Measurements from ENCODE around the gene TMA7.

The TMA7 gene

GRCh38 chr3:48423883-48424695 is 16.0 kb upstream of the TMA7 start:
- DNase-seq: no peak

GRCh38 chr3:48425281-48425812 is 14.7 kb upstream of the TMA7 start:
- DNase-seq: peak; percentile 62

DNA sequence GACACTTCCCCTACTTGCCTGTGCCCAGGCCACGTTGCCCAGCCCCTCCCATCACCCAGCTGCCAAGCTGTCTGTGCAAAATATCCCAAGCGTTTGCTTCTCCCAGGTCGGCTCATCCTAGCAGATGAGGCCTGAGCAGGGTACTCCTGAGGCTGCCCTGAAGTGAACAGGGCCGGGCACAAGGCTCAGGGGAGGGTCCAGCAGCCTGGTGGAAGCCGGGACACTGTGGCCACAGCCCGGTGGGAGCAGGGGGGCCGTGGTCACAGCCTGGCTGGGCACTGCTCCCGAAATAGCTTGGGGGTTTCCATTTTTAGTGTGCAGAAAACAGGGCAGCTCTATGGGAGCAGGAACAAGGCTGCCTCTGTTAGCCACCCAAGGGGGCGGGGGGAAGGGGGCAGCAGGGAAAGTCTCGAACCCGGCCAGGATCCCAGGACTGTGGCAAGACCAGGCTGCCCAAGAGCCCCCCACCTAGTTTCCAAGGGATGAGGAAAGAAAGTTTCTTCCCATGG is 13.6 kb upstream of the TMA7 start:
- no peak for DNase-seq

DNA sequence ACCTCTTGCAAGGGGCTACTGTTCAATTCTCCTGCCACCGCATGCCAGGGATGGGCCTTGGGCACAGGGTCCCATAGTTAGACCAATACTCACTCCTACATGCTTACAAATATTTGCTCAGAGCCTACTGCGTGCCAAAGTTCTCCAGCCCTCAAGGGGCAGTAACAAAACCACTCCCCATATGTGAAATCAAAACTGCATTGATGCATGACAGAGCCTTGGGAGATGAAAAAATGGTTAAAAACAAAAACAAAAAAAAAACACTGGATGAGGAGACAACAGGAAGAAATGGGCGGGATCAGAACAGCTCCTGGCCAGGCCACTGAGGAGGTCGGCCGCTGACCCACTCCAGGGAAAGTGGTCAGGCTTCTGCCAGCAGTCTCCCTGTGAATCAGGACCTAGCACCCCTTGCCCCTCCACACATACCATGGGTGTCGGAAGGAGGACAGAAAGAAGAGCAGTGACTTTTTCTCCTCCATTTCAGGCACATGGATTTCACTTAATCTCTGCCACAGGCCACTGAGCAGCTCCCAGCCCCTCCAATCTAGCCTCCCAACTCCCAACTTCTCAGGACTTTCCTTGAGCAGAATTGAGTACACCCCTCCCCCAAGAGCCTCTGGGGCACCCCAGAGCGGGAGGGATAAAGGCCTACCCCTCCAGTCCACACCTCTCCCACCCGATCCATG is 13.0 kb upstream of the TMA7 start:
- DNase-seq: peak; percentile 24

DNA sequence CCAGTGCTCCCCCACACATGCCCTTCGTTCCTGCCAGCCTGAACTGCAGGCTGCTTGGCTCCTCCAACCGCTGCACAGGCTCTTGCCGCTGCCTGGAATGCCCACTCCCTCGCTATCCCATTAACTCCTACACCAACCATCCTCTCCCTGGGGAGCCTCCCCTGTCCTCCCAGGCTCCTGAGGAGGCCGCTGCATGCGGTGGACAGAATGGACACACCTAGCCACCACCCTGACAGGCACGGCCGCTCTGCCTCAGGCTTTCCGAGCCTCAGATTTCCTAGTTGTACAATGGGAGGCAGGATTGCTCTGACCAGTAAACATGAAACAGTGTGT is 12.5 kb upstream of the TMA7 start:
- peak; percentile 36 for DNase-seq

DNA sequence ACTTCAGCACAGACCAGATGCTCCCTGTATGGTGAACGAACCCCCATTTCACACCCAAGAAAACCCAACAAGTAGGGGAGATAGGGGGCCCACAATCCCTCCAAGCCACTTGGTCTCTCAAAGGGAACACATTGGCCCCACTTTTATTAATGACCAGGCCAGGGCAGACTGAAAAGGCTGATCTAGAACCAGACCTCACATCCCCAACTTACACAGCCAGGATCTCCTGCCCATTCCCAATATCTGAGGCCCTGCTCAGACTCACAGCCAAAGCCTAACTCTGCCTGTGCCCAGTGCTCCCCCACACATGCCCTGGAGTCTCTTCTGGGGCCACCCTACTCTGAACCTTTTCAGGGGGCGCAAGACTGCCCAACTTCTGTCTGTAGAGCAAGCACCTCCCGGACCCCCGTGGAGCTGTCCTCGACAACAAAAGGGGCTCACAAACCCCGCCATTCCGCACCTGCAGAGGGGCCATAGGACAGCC is 11.9 kb upstream of the TMA7 start:
- DNase-seq: peak; percentile 17

DNA sequence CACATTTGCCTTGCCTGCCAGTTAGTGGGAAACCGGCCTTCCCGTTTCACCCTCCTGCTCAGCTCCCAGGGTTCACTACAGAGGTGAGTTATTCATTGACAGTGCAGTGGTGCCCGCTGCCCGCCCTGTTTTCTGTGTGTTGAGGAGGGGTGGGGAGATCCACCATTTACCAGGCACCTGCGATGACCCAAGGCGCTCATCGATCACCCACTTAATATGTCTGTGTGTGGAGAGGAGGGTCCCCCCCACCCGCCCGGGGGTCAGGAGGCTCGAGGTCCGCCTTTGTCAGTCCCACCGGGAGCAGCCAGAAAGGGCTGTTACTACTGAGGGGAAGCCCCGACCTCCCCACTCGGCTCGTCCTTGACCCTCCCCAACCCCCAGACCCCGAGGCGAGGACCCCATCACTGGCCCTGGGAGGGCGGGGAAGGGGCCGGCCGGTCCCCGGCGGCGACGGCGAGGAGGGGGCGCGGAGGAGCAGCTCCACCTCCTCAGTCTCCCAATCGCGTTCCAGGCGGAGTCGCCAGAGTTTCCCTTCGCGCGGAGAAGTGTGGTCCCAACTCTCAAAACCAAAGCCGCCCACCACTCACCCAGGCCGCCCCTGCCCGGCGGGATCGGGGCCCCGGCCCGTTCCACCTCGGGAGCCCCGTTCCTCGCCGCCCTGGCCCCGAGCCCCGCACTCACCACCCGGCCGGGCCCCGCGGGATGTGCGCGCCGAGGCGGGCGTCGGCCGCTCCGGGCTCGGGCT is 11.3 kb upstream of the TMA7 start:
- DNase-seq: peak; percentile 63

- peak; percentile 73 for DNase-seq
Measured at GRCh38 chr3:48429317-48429959, 10.6 kb upstream of the TMA7 start.

GRCh38 chr3:48429960-48430707 is 9.9 kb upstream of the TMA7 start, which contains the start of gene PLXNB1:
Gene PLXNB1 (minus strand): TSS chr3:48430086. CDS start chr3:48424611, 5,475 bp downstream.
- DNase-seq: no peak

- no peak for DNase-seq
Measured at GRCh38 chr3:48430708-48431101, 9.4 kb upstream of the TMA7 start.

DNA sequence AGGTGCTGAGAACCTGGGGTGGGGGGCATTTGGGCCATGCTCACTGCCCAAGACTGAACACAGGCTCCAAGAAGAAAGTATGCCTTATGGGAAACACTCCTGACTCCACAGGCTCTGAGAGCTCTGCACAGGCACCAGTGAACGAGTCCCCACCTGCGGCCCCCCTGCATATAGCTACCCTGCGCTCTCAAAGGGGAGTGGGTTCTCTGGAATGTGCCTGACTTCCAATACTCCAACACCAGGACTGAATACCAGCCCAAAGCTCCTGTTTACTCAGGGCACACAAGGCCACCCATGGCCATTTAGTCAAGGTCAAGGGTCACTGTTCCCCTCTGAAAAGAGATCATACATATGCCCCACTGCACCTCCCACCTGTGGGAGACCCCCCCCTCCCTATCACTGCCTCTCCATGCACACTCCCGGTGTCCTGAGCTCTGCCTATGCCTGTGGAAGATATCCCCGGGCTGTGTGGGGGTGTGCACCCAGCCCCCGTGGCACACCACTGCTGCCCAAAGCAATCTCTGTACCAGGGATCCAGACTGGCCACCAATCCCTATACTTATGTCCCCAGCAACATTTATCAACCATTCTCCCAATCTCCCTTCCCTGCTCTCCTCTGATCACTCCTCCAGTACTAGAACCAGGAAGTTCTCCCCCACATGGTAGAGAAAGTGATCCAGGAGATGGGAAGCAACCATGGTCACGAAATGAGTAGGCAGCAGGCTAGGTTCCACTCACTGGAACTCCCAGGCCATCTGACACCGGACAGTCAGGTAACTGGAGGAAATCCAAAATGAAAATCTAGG is 8.6 kb upstream of the TMA7 start:
- no peak for DNase-seq

DNA sequence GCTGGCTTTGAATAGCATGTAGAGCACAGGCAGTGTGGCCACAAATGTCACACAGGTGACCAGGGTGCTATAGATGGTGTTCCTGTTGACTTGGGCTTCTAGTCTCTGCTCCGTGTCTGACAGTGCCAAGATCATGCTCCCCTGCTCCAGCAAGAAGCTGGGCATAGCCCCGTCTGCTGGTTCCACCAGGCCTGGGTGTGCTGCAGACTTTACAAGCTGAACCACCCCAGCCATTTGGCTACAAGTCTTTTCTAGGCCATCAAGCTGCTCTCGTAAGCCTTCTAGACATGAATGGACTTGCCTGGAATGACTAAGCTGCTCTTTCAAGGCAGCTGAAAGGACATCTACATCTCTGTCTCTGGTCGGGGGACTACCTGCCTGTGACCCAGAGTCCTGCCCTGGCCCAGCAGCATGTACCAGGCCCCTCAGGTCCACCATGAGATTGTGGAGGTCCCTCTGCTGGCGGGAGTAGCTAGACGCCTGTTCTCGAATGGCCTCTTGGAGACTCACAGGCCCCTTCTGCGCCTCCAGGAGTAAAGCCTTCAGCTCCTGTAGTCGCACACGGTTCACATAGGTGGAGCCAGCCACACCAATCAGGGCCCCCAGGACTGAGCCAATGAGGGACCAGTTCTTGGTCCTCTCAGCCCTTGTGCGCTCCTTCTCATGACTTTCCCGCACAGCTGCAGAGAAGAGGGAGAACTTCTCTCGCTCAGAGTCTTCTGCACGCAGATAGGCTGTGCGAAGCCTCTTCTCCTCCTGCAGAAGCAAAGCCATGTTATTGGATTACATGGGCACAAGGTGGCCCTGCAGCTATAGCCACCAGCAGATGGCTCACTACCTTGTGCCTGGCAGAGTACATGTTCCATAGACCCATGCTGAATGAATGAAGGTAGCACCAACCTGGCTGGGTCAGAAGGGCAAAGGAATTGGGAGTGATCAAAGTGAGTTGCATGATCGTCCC is 7.4 kb upstream of the TMA7 start:
- no peak for DNase-seq

- DNase-seq: no peak
Measured at GRCh38 chr3:48433472-48434118, 6.5 kb upstream of the TMA7 start.

GRCh38 chr3:48434591-48435222 is 5.3 kb upstream of the TMA7 start:
- no peak for DNase-seq

- no peak for DNase-seq
Measured at GRCh38 chr3:48435223-48435595, 4.8 kb upstream of the TMA7 start.

DNA sequence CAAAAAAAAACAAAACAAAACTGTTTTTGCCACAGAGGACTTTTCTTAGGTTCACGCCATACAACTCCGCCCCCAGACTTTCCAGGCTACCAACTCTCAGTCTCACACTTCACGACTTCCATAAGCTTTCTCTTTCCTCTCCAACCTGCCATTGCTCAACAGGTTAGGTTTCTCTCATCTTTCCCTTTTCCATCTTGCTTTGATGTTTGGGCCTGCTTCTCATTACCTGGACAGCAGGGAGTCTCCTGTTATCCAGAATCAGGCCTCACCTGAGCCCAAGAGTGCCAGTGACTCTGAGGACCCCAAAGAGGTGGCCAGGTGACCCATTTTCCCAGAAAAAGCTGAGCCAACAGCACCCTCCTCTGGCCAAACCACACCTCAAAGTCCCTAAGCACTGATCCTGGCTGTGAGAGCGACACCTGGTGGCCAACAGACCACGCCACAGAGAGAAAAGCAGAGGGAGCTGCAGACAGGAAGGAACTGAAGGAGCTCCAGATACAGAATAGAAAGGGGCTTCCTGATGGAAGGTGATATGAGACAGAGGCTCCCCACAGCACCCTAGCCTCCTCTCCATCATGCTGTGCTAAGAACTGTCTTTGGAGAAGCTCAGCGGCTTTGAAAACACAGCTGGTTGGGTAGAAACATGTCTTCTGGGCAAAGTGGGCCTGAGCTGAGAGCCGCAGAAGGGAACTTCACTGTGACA is 4.1 kb upstream of the TMA7 start:
- DNase-seq: peak; percentile 87

DNA sequence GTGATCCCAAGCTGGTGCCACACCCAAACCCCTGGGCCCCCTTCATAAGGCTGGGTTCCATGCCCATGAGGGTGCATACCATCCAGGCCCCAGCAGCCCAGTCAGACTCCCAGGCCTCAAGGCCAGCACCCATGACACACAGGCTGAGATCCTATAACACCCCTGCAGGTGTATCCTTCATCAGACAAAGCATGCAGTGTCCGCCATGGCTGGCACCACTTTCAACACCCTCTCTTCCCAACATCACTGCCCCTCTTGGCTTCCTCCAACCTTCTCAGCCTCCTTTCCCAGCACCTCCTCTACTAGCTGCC is 3.6 kb upstream of the TMA7 start:
- DNase-seq: no peak

DNA sequence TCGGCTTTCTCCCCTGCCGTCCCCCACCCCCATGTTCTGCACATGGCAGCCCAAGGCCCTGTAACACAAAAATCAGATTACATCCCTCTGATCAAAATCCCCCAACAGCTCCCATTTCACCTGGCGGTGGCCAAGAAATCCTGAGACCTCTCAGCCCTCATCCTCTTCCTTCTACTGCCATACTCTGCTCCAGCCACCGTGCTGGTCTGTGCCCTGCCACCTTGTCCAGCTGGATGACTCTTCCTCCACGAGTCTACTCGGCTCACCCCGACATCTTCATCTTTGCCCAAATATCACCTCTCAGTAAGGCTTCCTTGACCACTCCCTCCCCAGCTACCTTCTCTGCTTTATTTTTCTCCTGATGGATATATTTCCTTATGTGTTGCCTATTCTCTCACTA is 3.2 kb upstream of the TMA7 start:
- no peak for DNase-seq

Data from retina (tissue), 1 donor.